ENCODE data around the gene GNPTAB.
A peak's percentile ranks its signal among the peaks of the same experiment; 100 is the strongest.
"Not testable (repeated sequence)": the region's sequence is repeated elsewhere in the genome, so short reads cannot be mapped to it uniquely, and the experiment has no call there.

Gene GNPTAB

GRCh38 chr12:101852998-101853397 is 22.2 kb upstream of the GNPTAB start:
- DNase-seq (ENCODE audit: low read depth): no peak

- no peak for DNase-seq (ENCODE audit: low read depth)
Observed at GRCh38 chr12:101850199-101850598, 19.4 kb upstream of the GNPTAB start.

GRCh38 chr12:101847325-101847724 is 16.6 kb upstream of the GNPTAB start:
- no peak for DNase-seq (ENCODE audit: low read depth)

GRCh38 chr12:101845137-101845711 is 14.5 kb upstream of the GNPTAB start:
- DNase-seq (ENCODE audit: low read depth): no peak

- no peak for DNase-seq (ENCODE audit: low read depth)
Observed at GRCh38 chr12:101841069-101841468, 10.3 kb upstream of the GNPTAB start.

- DNase-seq (ENCODE audit: low read depth): peak; percentile 64
Observed at GRCh38 chr12:101839324-101840283, 8.8 kb upstream of the GNPTAB start.

- DNase-seq (ENCODE audit: low read depth): no peak
Observed at GRCh38 chr12:101838628-101839323, 8.0 kb upstream of the GNPTAB start.

GRCh38 chr12:101832030-101832429 is 1.3 kb upstream of the GNPTAB start:
- DNase-seq (ENCODE audit: low read depth): no peak

- no peak for DNase-seq (ENCODE audit: low read depth)
Observed at GRCh38 chr12:101829639-101830366, 956 bp downstream of the GNPTAB start.

GRCh38 chr12:101828463-101829196 is 2.1 kb downstream of the GNPTAB start:
- no peak for DNase-seq (ENCODE audit: low read depth)

- DNase-seq (ENCODE audit: low read depth): no peak
Observed at GRCh38 chr12:101826766-101827368, 3.9 kb downstream of the GNPTAB start.

- no peak for DNase-seq (ENCODE audit: low read depth)
Observed at GRCh38 chr12:101824831-101825230, 5.9 kb downstream of the GNPTAB start.

GRCh38 chr12:101823891-101824290 is 6.9 kb downstream of the GNPTAB start:
- peak; percentile 55 for DNase-seq (ENCODE audit: low read depth)

GRCh38 chr12:101823039-101823438 is 7.7 kb downstream of the GNPTAB start:
- DNase-seq (ENCODE audit: low read depth): no peak

GRCh38 chr12:101819467-101819866 is 11.3 kb downstream of the GNPTAB start:
- DNase-seq (ENCODE audit: low read depth): no peak

GRCh38 chr12:101818689-101819088 is 12.1 kb downstream of the GNPTAB start:
- DNase-seq (ENCODE audit: low read depth): not testable (repeated sequence)

- no peak for DNase-seq (ENCODE audit: low read depth)
Observed at GRCh38 chr12:101813117-101813516, 17.6 kb downstream of the GNPTAB start.

- DNase-seq (ENCODE audit: low read depth): not testable (repeated sequence)
Observed at GRCh38 chr12:101812716-101813115, 18.0 kb downstream of the GNPTAB start.

GRCh38 chr12:101811342-101811741 is 19.4 kb downstream of the GNPTAB start:
- not testable (repeated sequence) for DNase-seq (ENCODE audit: low read depth)

GRCh38 chr12:101809208-101809607 is 21.6 kb downstream of the GNPTAB start:
- no peak for DNase-seq (ENCODE audit: low read depth)

GRCh38 chr12:101806265-101806664 is 24.5 kb downstream of the GNPTAB start:
- no peak for DNase-seq (ENCODE audit: low read depth)
